Stimulated activated memory B cell treated with anti-CD40 and anti-IgM and Interleukin-4, amounts not matched to agents 10 μg/mL and 1 μg/mL and 100 μg/mL, for 72 hours (primary cell): ENCODE data around the gene PPIH.
"Not testable (repeated sequence)": the region's sequence is repeated elsewhere in the genome, so short reads cannot be mapped to it uniquely, and the experiment has no call there.

Source experiments
- ATAC-seq: fragments of 150-1000 bp; cut with Tn5 transposase; 2 replicates; pipeline ENCODE4 v1.10.0; 2021
- H3K27ac Mint-ChIP-seq: one replicate; pipeline ENCODE4 v1.8.0; 2022; ENCODE audit warnings: mild to moderate bottlenecking, mixed read lengths
- H3K27me3 Mint-ChIP-seq: one replicate; pipeline ENCODE4 v1.8.0; 2022; ENCODE audit warnings: mixed read lengths
- H3K36me3 Mint-ChIP-seq: one replicate; pipeline ENCODE4 v1.8.0; 2022; ENCODE audit warnings: mixed read lengths
- H3K4me1 Mint-ChIP-seq: one replicate; pipeline ENCODE4 v1.8.0; 2022; ENCODE audit warnings: mixed read lengths
- H3K4me3 Mint-ChIP-seq: one replicate; pipeline ENCODE4 v1.8.0; 2022; ENCODE audit warnings: mild to moderate bottlenecking, moderate library complexity, mixed read lengths
- H3K9me3 Mint-ChIP-seq: one replicate; pipeline ENCODE4 v1.8.0; 2022; ENCODE audit warnings: mixed read lengths

PPIH gene

DNA sequence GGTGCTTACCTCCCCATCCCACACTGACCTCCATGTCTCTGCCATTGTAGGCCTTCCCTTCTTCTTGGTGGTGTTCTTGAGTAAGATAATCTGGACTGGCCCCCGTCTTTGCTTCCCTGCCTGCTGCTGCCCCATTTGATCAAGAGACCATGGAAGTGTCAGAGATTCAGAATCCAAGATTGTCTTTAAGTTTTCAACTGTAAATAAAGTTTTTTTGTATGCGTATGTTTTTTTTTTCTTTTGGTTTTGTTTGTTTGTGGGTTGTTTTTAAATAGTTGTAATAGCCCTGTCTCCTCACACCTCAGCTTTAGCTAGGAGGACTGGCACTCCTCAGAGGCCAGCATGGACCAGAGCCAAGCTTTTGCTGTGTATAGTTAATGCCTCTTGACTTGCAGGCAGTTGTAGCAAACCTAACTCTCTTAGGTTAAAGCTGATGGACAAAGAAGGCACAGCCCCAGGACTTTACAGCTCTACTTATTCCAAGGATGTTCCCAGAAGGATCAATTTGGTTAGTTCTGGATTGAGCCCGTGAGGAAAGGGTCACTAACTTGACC is 18.4 kb downstream of the PPIH start:
- H3K27ac Mint-ChIP-seq = peak overlapping the region; percentile 65
- ATAC-seq = no peak

DNA sequence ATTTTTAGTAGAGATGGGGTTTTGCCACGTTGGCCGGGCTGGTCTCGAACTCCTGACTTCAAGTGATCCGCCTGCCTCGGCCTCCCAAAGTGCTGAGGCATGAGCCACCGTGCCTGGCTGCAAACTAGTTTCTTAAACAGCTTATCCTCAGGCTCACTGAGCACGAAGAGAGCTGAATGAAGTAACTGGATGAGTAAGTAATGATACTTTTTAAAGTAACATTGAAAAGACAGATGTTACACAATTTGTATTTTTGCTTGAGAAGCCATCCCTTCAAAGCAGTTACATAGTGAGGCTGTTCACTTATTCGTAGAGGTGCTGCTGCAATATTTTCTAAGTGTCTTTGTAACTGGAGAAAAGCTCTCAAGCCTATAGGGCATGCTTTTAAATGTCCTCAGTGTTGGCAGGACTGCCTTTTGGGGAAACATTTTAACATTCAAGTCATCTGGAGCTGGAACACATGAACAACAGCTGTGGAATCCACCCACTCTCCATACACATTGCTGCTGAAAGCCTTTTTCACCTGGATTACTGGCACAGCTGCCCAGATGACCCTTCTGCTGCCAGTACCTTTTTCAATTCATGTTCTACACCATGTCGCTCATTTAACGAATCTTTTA is 21.3 kb downstream of the PPIH start:
- Mint-ChIP-seq H3K27ac (no peak overlapping the region), H3K27me3 (no peaks in the 10 kb centered on the region), H3K9me3 (no peaks in the 10 kb centered on the region), H3K4me1 (peaks cover 32% of the 10 kb centered on the region), H3K36me3 (peaks cover 41% of the 10 kb centered on the region), H3K4me3 (no peak overlapping the region)
- ATAC-seq = no peak

More for the DNA sequence above, 18.4 kb downstream of the PPIH start:
- no peak overlapping the region for H3K4me3 Mint-ChIP-seq
- H3K36me3 Mint-ChIP-seq = peaks cover 42% of the 10 kb centered on the region
- no peaks in the 10 kb centered on the region for H3K9me3 Mint-ChIP-seq
- no peaks in the 10 kb centered on the region for H3K27me3 Mint-ChIP-seq
- peaks cover 17% of the 10 kb centered on the region for H3K4me1 Mint-ChIP-seq

DNA sequence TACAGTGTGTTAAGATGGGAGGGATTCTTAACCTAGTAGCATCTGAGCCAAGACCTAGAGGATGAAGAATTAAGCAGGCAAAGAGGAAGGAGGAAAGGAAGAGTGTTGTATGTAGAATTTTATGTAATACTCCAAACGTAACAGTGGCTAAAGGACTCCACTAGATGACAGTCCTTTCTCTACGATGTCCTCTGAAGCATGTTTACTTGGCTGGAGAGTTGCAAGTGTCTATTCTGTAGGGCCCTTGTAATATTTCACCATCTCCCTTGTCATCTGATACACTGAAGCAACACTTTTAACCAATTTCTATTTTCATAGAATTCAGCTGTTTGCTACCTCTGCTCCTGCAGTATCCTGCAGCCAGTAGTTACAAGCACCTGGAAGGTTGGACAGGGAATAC is 21.8 kb downstream of the PPIH start:
- H3K9me3 Mint-ChIP-seq = no peaks in the 10 kb centered on the region
- H3K27me3 Mint-ChIP-seq = no peaks in the 10 kb centered on the region
- H3K4me1 Mint-ChIP-seq = peaks cover 38% of the 10 kb centered on the region
- ATAC-seq = no peak
- H3K36me3 Mint-ChIP-seq = peaks cover 43% of the 10 kb centered on the region
- no peak overlapping the region for H3K4me3 Mint-ChIP-seq
- no peak overlapping the region for H3K27ac Mint-ChIP-seq

DNA sequence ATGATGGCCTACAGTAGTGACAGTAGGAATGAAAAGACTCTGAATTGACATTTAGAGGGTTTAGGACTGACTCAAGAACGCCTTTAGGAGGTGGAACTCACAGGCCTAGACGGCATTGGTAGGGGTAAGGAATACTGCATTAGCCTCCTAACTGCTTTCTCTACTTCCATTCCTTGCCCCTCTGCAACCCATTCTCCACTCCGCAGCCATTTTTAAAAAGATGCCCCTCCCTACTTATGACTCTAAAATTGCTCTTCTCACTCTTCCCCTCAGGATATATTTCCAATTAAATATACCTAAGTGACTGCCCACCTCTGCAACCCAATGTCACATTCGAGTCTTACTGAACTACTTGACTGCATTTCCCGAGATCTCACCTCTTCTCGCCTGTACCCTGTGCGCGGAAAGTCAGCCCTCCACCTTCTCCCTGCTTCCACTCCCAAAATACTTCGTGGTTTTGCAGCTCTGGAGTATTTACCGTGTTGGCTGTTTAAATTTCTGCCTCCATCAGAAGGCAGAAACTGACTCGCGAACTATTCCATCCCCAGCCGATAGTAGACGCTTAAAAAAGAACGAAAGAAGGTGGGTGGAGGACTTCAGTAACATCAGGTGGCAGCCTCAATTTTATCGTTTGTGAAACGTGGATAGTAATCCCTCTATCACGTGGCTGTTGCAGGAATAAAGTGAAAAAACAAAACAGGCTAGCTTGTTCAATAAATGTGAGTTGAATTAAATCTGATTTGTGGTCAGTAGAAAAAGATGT is 22.9 kb downstream of the PPIH start:
- Mint-ChIP-seq H3K4me1 (peaks cover 46% of the 10 kb centered on the region), H3K27ac (peak overlapping the region; percentile 99), H3K36me3 (peaks cover 40% of the 10 kb centered on the region), H3K27me3 (no peaks in the 10 kb centered on the region), H3K9me3 (no peaks in the 10 kb centered on the region), H3K4me3 (peak overlapping the region; percentile 95)
- ATAC-seq = no peak

DNA sequence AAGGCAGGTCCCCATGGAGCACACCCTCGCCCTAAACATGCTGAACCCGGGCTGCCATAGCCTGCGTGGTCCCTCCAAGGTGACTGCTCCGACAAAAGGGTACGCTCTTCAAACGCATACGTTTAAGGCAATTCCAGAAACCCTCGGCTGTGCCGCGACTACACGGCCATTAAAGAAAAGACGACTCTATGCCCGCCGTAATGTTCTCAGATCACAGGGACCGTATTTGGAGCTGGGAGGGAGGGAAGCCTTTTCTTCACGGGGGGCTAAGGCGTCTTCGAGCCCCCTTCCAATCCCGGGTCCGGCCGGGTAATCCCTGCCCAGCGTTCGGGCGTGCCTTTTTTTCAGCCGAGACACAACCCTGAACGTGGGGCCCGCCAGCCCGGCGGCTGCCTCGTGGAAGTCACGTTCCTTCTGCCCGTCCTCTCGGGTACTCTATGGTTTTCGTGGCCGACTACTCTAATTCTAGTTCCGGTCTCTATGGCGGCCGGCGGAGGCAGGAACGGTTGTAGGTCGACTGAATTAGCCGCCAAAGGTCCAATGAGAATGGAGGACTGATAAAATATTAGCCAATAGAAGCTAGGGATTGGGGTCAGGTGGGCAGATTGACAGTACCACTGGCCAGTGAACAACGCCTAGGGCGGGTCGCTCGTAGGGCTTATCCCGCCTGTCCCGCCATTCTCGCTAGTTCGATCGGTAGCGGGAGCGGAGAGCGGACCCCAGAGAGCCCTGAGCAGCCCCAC is 23.7 kb downstream of the PPIH start, which contains the start of gene YBX1:
YBX1 (plus strand) TSS at position 678 of the 743 bp plus-strand sequence. CDS start 148 bp downstream, outside the sequence.
- H3K9me3 Mint-ChIP-seq = no peaks in the 10 kb centered on the region
- H3K36me3 Mint-ChIP-seq = peaks cover 33% of the 10 kb centered on the region
- no peaks in the 10 kb centered on the region for H3K27me3 Mint-ChIP-seq
- peaks cover 54% of the 10 kb centered on the region for H3K4me1 Mint-ChIP-seq
- H3K4me3 Mint-ChIP-seq = peak within 1 kb of the TSS; percentile 96
- H3K27ac Mint-ChIP-seq = peak within 1 kb of the TSS; percentile 99
- ATAC-seq = peak; percentile 97

DNA sequence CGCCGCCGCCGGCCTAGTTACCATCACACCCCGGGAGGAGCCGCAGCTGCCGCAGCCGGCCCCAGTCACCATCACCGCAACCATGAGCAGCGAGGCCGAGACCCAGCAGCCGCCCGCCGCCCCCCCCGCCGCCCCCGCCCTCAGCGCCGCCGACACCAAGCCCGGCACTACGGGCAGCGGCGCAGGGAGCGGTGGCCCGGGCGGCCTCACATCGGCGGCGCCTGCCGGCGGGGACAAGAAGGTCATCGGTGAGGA is 24.2 kb downstream of the PPIH start:
- Mint-ChIP-seq H3K4me1 (peaks cover 59% of the 10 kb centered on the region), H3K27ac (peak overlapping the region; percentile 99), H3K36me3 (peaks cover 32% of the 10 kb centered on the region), H3K4me3 (peak overlapping the region; percentile 95)
- ATAC-seq = peak; percentile 46
- H3K9me3 Mint-ChIP-seq, H3K27me3 Mint-ChIP-seq: not testable (repeated sequence)

DNA sequence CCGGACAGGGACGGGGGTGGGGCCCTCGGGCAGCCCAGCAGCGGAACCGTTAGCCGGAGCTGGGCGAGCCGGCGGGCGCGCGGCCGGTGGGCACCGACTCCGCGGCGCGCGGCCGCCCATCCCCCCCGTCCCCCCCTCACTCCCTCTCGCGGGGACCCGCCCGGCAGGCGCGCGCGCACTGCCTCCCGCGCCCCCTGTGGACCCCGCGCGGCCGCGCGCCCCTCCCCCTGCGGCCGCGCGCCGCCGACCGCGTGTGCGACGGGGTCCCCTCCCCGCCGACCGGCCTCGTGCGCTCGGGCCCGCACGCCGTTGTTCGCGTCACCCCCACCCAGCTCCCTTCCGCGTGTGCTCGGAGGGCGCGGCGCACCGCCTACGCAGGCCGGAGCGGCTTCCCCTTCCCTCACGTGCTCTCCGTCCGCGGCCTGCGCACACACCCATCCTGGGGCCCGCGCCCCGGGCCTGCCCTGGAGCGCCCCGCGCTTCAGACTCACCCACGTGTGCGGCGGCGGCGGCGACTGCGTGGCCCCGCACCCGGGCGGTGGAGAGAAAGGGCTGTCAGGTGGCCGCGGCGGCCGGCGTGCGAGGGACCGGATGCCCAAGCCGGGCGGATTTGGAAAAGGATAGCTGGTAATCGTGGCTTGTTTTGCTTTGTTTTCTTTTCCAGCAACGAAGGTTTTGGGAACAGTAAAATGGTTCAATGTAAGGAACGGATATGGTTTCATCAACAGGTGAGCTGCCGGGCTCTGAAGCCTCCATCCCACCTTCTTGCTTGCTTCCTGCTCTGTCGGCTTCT is 24.7 kb downstream of the PPIH start:
- H3K36me3 Mint-ChIP-seq = peaks cover 32% of the 10 kb centered on the region
- no peaks in the 10 kb centered on the region for H3K9me3 Mint-ChIP-seq
- ATAC-seq = peak; percentile 73
- peaks cover 65% of the 10 kb centered on the region for H3K4me1 Mint-ChIP-seq
- peak overlapping the region; percentile 99 for H3K27ac Mint-ChIP-seq
- no peaks in the 10 kb centered on the region for H3K27me3 Mint-ChIP-seq
- H3K4me3 Mint-ChIP-seq = peak overlapping the region; percentile 96

DNA sequence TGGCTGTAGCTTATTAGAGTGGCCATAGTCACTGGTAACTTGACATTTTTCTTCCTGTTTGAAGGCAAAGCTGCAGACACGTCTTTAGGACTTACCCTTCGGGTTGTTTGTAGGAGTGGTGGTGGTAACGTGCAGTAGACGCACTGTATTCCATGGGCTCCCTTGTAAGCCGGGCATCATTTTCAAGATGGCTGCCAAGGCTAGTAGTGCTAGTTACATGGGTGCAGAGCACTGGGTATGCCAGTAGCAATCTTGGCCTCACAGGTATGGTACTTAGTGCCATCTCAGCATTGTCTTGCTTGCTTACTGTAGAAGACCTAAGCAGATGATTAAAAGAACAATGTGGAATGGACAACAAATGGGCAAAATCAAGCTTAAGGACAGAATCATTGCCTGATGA is 25.9 kb downstream of the PPIH start:
- Mint-ChIP-seq H3K27ac (peak overlapping the region; percentile 99), H3K36me3 (peaks cover 30% of the 10 kb centered on the region), H3K4me1 (peaks cover 76% of the 10 kb centered on the region), H3K27me3 (no peaks in the 10 kb centered on the region), H3K4me3 (peak overlapping the region; percentile 96), H3K9me3 (no peaks in the 10 kb centered on the region)
- ATAC-seq = no peak

DNA sequence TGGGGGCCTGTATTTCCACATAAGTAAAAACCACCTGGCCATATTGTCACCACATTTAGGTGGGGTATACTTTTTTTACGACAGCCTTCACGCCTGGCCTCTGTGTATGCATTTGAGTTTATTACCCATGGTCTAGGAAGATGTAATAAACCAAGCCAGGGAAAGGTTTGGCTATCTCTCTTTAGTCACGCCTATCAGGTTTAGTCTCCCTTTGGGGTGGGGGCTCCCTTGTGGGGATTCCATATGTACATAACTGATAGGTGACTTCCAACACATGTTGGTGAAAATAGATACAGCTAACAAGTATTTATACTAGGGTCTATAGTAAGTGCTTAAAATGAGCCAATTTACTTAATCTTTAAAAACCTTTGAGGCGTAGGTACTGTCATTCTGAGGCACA is 28.2 kb downstream of the PPIH start:
- no peak overlapping the region for H3K27ac Mint-ChIP-seq
- no peak overlapping the region for H3K4me3 Mint-ChIP-seq
- peaks cover 80% of the 10 kb centered on the region for H3K4me1 Mint-ChIP-seq
- ATAC-seq = no peak
- H3K36me3 Mint-ChIP-seq = peaks cover 33% of the 10 kb centered on the region
- H3K27me3 Mint-ChIP-seq = no peaks in the 10 kb centered on the region
- H3K9me3 Mint-ChIP-seq = no peaks in the 10 kb centered on the region

DNA sequence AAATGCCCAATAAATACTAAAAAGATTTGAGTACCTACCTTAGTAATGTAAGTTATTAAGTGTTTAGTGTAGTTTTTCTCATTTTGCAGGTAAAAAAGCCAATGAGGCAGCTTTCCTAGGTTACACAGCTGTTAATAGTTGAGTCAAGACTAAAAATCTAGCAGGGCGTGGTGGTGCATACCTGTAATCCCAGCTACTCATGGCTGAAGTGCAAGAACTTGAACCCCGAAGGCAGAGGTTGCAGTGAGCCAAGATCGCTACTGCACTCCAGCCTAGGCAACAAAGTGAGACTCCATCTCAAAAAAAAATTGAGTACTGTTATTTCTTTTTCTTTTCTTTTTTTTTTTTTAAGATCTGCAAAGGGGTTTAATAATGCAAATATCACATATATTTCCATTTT is 31.7 kb downstream of the PPIH start:
- Mint-ChIP-seq H3K9me3 (no peaks in the 10 kb centered on the region), H3K36me3 (peaks cover 32% of the 10 kb centered on the region), H3K27me3 (no peaks in the 10 kb centered on the region), H3K4me3 (no peak overlapping the region), H3K4me1 (peaks cover 78% of the 10 kb centered on the region), H3K27ac (no peak overlapping the region)
- no peak for ATAC-seq

DNA sequence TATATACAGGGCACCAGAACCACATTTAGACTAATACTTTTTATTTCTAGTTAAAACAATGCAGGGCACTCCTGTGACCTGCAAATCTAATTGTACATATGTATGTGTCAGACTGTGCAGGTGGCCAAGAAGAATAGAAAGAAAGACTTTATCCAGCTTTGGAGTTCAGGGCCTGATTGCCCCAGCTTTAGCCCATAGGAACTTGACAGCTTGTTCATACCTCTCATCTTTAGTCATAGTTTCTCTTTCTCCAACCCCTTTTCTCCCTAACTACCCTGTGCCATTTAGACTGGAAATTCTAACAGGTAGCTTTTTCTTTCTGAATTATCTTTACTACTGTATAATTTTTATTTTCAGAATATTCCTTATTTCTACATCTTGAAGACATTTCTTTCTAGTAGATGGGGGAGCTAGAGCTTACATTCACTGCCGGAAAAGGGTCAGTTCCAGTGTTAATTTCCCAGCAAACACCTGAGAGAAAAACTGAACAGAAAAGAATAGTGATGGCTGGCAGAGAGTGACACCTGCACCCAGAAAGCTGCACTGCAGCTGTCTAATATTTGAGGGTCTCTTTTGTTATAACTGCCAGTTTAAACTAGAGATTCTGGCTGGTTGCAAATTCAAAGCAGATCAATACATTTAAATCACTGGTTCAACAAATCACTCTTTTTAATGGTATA is 32.4 kb downstream of the PPIH start:
- Mint-ChIP-seq H3K27ac (no peak overlapping the region), H3K4me3 (peak overlapping the region; percentile 21)

DNA sequence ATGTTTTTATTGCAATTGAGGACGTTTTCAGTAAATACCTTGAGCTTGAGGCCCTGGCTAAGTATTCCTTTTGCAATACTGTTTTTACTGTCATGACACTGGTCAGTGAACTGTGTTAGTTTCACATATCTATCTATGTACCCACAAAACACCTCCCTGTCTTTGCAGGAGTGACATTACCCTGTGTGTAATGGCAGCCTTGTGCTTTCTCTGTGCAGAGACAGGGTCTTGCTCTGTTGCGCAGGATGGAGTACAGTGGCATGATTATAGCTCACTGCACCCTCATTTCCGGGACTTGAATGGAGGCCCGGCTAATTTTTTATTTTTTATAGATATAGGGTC is 32.9 kb downstream of the PPIH start:
- peaks cover 35% of the 10 kb centered on the region for H3K36me3 Mint-ChIP-seq
- no peak overlapping the region for H3K27ac Mint-ChIP-seq
- no peaks in the 10 kb centered on the region for H3K9me3 Mint-ChIP-seq
- peak; percentile 55 for ATAC-seq
- H3K4me1 Mint-ChIP-seq = peaks cover 77% of the 10 kb centered on the region
- H3K27me3 Mint-ChIP-seq = no peaks in the 10 kb centered on the region
- no peak overlapping the region for H3K4me3 Mint-ChIP-seq

More for the DNA sequence above, 32.4 kb downstream of the PPIH start:
- Mint-ChIP-seq H3K4me1 (peaks cover 75% of the 10 kb centered on the region), H3K27me3 (no peaks in the 10 kb centered on the region), H3K9me3 (no peaks in the 10 kb centered on the region), H3K36me3 (peaks cover 31% of the 10 kb centered on the region)
- no peak for ATAC-seq

DNA sequence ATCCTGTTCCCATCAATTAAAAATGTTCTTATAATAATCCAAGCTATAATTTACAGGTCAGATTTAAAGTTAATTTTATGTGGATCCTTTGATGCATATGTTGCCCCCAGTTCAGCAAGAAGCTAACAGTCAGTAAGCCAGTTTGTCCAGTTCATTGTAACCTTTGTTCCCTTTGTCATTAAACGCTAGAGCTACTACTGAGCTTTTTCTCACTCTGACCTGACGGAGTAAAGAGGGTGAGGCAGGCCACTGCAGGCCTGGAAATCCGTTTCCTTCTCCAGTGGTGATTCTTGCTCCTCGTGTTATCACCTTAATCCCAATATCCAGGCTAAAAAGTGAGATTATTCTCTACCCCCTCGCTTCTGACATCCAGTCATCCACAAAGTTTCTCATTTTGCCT is 34.2 kb downstream of the PPIH start:
- peak overlapping the region; percentile 48 for H3K27ac Mint-ChIP-seq
- H3K4me3 Mint-ChIP-seq = no peak overlapping the region
- no peaks in the 10 kb centered on the region for H3K27me3 Mint-ChIP-seq
- H3K36me3 Mint-ChIP-seq = peaks cover 45% of the 10 kb centered on the region
- peaks cover 66% of the 10 kb centered on the region for H3K4me1 Mint-ChIP-seq
- ATAC-seq = no peak
- H3K9me3 Mint-ChIP-seq = no peaks in the 10 kb centered on the region

DNA sequence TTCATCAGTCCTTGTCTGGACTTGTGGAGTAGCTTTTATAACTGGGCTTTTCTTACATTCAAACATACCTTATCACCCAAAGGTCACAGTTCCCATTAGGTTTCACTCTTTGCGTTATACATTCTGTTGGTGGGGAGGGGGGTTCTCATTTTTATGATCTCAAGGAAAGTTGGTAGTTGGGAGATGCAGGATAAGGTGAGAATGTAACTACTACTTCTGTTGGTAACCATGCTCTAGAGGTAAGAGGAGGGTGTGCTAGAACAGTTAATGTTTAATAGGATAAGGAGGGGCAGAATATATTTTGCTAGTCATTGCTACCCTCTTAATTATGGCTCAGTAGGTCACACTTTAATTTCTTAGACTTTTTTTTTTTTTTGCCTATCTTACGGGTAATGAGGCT is 34.7 kb downstream of the PPIH start:
- peak overlapping the region; percentile 48 for H3K27ac Mint-ChIP-seq
- peaks cover 61% of the 10 kb centered on the region for H3K4me1 Mint-ChIP-seq
- peaks cover 47% of the 10 kb centered on the region for H3K36me3 Mint-ChIP-seq
- H3K27me3 Mint-ChIP-seq = no peaks in the 10 kb centered on the region
- ATAC-seq = no peak
- H3K4me3 Mint-ChIP-seq = no peak overlapping the region
- H3K9me3 Mint-ChIP-seq = no peaks in the 10 kb centered on the region
